Spleen (tissue), 13 donors: ENCODE measurements around the gene OLA1. TPM values are rescaled to one million over a fixed set of nuclear protein-coding genes. Genes with fewer than 3 reads are reported as not detected.

ENCODE experiments used
- DNase-seq: peaks from one replicate; pipeline ENCODE4 v3.0.0-alpha.2; 2020
- H3K27ac ChIP-seq, 8 donors: fragments of 200-600 bp; sonication (generic) in 7 of 8; 1 replicate in 4 of 8; 2 replicates in 4 of 8; pipeline versions ENCODE4 v1.5.0 to v1.8.0; 2016 to 2021; ENCODE audit warnings: inconsistent platforms in 4 of 8, mild to moderate bottlenecking in 4 of 8, moderate library complexity in 1 of 8
- H3K27me3 ChIP-seq, 7 donors: fragments of 200-600 bp; sonication (generic) in 6 of 7; replicated peaks in 1 of 7; 1 replicate in 4 of 7; 2 replicates in 3 of 7; pipeline versions ENCODE4 v1.5.0 to v1.8.0; 2016 to 2021; ENCODE audit warnings: inconsistent platforms in 3 of 7, mild to moderate bottlenecking in 1 of 7
- H3K36me3 ChIP-seq, 6 donors: fragments of 200-600 bp; sonication (generic) in 5 of 6; 1 replicate in 4 of 6; 2 replicates in 2 of 6; pipeline versions ENCODE4 v1.5.0 to v1.8.0; 2016 to 2021; ENCODE audit warnings: inconsistent platforms in 2 of 6
- H3K4me1 ChIP-seq, 6 donors: fragments of 200-600 bp; sonication (generic) in 5 of 6; 1 replicate in 3 of 6; 2 replicates in 3 of 6; pipeline versions ENCODE4 v1.5.0 to v1.8.0; 2016 to 2021; ENCODE audit warnings: inconsistent platforms in 3 of 6
- H3K4me3 ChIP-seq, 8 donors: fragments of 200-600 bp; sonication (generic) in 7 of 8; 1 replicate in 4 of 8; 2 replicates in 4 of 8; pipeline versions ENCODE4 v1.5.0 to v1.8.0; 2016 to 2021; ENCODE audit warnings: inconsistent platforms in 4 of 8, mild to moderate bottlenecking in 4 of 8, moderate library complexity in 2 of 8
- H3K9me3 ChIP-seq, 8 donors: fragments of 200-600 bp; sonication (generic) in 7 of 8; 1 replicate in 4 of 8; 2 replicates in 4 of 8; pipeline versions ENCODE4 v1.5.0 to v1.8.0; 2016 to 2021; ENCODE audit warnings: inconsistent platforms in 4 of 8
- POLR2A ChIP-seq, 3 donors: fragments of 450-650 bp; IDR thresholded peaks; one replicate each; pipeline ENCODE4 v1.5.1; 2017; ENCODE audit warnings: antibody characterized with exemption in 3 of 3, mild to moderate bottlenecking in 1 of 3
- POLR2AphosphoS5 ChIP-seq, 3 donors: sonication (generic); formaldehyde crosslinking; IDR thresholded peaks; one replicate each; pipeline ENCODE4 v1.5.1; 2017; ENCODE audit warnings: antibody characterized with exemption in 3 of 3
- WGBS, 5 donors: extraction: QIAGEN DNeasy Blood & Tissue Kit in 3 of 5; methylation state at CpG; one replicate each; pipeline versions ENCODE4 v1.1.5 to v1.1.7; 2013 to 2018; 5-methylcytosine and 5-hydroxymethylcytosine counted together
- intact Hi-C: fragments of 100-400 bp; cut with DNase I; formaldehyde crosslinking; loops from one replicate; pipeline ENCODE4 v1.15.0; 2023; ENCODE audit warnings: low total_unique reads
- long read RNA-seq, 2 donors: transcript quantifications; one replicate each; lab custom pipeline, GENCODE V29; 2026
- polyA plus RNA-seq, 3 donors: library from polyadenylated mRNA; stranded (reverse); fragments of 200-250 nt; gene quantifications; one replicate each; pipeline ENCODE4 v1.2.1, GENCODE V29; 2013
- total RNA-seq, 7 donors: library from RNA; depleted of rRNA in 3 of 7; stranded (reverse); fragments of >200 nt in 3 of 7; fragmentation: NEBNext Ultra II Directional in 4 of 7; extraction: Animal tissue kit (Norgen Biotek cat#: 25700) in 4 of 7; gene quantifications; one replicate each; pipeline versions ENCODE4 v1.1.0 to v1.2.1, GENCODE V29; 2016 to 2021
- TF ChIP-seq, protein P1 (sequence below), 11 experiments: fragments of 200-600 bp in 7 of 11; fragments of 450-650 bp in 4 of 11; sonication (generic) in 4 of 11; IDR thresholded peaks in 8 of 11; conservative IDR thresholded peaks in 3 of 11; 1 replicate in 7 of 11; 2 replicates in 4 of 11; pipeline versions ENCODE4 v1.4.0 to v1.8.0; 2016 to 2021; ENCODE audit warnings: antibody characterized with exemption in 11 of 11, inconsistent platforms in 4 of 11, mild to moderate bottlenecking in 1 of 11
- donor health status: healthy with polysubstance abuse.
- donor health status: DM: no; HTN: no; CAD: no; lungs with moderate emphysema.
- donor health status: DM: no; HTN: no; CAD: no.
- donor health status: Bipolar disorder and iron deficiency.
- donor health status: healthy.
- donor health status: DM: no; HTN: no; CAD: no.
- donor health status: DM: yes; HTN: yes; CAD: no.

OLA1 gene
- total RNA-seq (10 to 100 TPM; 35.0 to 50.0 (median 41.5) TPM), polyA plus RNA-seq (10 to 100 TPM; 42.2 to 66.0 (median 48.3) TPM)
- long read RNA-seq, donor 1, full-length matches to known transcripts, result 19 of 25 reads
- long read RNA-seq, donor 1, partial matches to known transcripts, result 6 of 25 reads
- long read RNA-seq, donor 1, other reads (novel, unspliced or antisense), result 0 of 25 reads
- long read RNA-seq, donor 2, full-length matches to known transcripts, result 26 of 33 reads
- long read RNA-seq, donor 2, partial matches to known transcripts, result 7 of 33 reads
- long read RNA-seq, donor 2, other reads (novel, unspliced or antisense), result 0 of 33 reads

DNA sequence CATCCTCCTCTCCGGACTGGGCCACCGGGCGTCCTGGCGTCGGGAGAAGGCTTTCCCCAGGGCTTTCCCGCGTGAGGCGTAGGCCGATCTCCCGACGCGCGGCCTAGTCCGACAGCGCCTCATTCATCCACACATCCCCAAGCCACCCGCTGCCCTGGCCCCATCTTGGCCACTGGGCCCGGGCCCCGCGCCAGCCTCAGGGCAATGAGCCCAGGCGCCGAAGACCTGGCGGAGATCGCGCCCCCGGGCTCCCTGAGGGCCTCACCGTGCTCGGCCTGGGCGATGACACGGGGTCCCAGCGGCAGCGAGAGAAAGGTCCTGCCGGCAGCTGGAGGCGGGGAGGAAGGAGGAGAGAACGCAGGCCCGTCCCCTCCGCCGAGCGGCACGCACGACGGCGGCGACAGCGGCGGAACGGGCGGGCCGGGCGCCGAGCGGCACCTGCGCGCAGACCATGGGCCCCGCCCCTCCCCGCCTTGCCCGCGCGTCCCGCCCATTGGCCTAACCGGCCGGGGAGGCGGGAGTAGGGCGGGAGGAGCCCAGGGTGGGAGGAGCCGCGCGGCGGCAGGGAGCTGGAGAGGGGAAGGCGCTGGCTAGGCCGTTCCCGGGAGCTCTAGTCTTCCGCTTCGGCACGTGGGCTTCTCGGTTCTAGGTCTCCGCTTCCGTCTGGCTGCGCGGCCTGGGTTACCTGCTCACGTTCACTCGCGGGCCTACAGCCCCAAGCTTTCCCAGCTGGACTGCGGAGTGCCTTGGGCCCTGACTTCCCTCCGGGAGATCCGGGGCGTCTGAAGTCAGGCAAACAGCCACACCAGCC, at the start of gene OLA1:
OLA1 (minus strand) TSS at position 346 of the 811 bp plus-strand sequence. CDS start 1,717 bp downstream, outside the sequence.
- peak within 1 kb of the TSS; percentile 62 to 90 (median 85) for H3K4me3 ChIP-seq
- peak in 2 of 3 donors; percentile 18 to 38 for TF ChIP-seq POLR2A (IDR thresholded peaks at IDR 0.05)
- TF ChIP-seq, protein P1, sequence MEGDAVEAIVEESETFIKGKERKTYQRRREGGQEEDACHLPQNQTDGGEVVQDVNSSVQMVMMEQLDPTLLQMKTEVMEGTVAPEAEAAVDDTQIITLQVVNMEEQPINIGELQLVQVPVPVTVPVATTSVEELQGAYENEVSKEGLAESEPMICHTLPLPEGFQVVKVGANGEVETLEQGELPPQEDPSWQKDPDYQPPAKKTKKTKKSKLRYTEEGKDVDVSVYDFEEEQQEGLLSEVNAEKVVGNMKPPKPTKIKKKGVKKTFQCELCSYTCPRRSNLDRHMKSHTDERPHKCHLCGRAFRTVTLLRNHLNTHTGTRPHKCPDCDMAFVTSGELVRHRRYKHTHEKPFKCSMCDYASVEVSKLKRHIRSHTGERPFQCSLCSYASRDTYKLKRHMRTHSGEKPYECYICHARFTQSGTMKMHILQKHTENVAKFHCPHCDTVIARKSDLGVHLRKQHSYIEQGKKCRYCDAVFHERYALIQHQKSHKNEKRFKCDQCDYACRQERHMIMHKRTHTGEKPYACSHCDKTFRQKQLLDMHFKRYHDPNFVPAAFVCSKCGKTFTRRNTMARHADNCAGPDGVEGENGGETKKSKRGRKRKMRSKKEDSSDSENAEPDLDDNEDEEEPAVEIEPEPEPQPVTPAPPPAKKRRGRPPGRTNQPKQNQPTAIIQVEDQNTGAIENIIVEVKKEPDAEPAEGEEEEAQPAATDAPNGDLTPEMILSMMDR (IDR thresholded peaks at IDR 0.05 in 8 of 11, conservative IDR thresholded peaks at IDR 0.05 in 3 of 11), result peak in 3 of 11 experiments; percentile 16 to 42 (median 33)
- peak; percentile 93 to 95 (median 94) for TF ChIP-seq POLR2AphosphoS5 (IDR thresholded peaks at IDR 0.05)
- no peaks in the 10 kb centered on the region for H3K27me3 ChIP-seq
- peak within 1 kb of the TSS; percentile 49 to 86 (median 82) for H3K27ac ChIP-seq
- H3K9me3 ChIP-seq, result no peaks in the 10 kb centered on the region
- DNase-seq, result peak; percentile 99
- intact Hi-C loops, result no loop called here
- 0 to 1% (median 1%) methylated on average over 48 to 85 of the region's 85 CpGs for WGBS, 5 donors
- H3K4me1 ChIP-seq, result peaks cover 5 to 28% (median 23%) of the 10 kb centered on the region in 6 donors
- H3K36me3 ChIP-seq, result peaks cover 0 to 23% (median 7%) of the 10 kb centered on the region in 6 donors

- no peak overlapping the region for H3K4me3 ChIP-seq
- TF ChIP-seq, protein P1 (IDR thresholded peaks at IDR 0.05 in 8 of 11, conservative IDR thresholded peaks at IDR 0.05 in 3 of 11), result no peak
- TF ChIP-seq POLR2AphosphoS5 (IDR thresholded peaks at IDR 0.05), result no peak
- no peak for TF ChIP-seq POLR2A (IDR thresholded peaks at IDR 0.05)
- intact Hi-C loops, result no loop called here
- no peaks in the 10 kb centered on the region for H3K4me1 ChIP-seq
- H3K27ac ChIP-seq, result no peak overlapping the region
- peaks cover 0 to 9% (median 0%) of the 10 kb centered on the region in 7 donors for H3K27me3 ChIP-seq
- H3K9me3 ChIP-seq, result peaks cover 0 to 18% (median 11%) of the 10 kb centered on the region in 8 donors
- WGBS, 5 donors, result 86 to 93% (median 92%) methylated on average over 1 of the region's 1 CpG
- no peak for DNase-seq
- no peaks in the 10 kb centered on the region for H3K36me3 ChIP-seq
Observed at GRCh38 chr2:174292908-174293307, 44.6 kb upstream of the OLA1 start.

DNA sequence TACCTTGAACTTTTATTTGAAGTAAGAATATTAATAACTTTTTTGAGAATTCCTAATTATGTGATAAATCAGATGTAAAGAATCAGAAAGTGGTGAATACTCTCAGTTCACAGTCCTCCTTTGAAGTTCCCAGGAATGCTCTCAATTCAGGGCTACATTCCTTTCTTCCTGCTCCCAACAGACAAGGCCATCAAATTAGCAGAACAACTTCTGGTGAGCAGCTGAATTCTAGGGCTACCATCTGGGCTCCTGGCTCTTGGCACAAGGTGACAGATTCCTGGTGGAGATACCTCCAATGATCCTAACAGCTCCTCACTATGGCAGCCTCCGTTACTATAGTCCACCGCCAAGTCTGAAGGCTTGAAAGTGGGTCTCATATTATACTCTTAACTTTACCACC, 37.8 kb upstream of the OLA1 start:
- no peak overlapping the region for H3K27ac ChIP-seq
- no peak for DNase-seq
- TF ChIP-seq POLR2AphosphoS5 (IDR thresholded peaks at IDR 0.05) (no peak), POLR2A (IDR thresholded peaks at IDR 0.05) (no peak)
- TF ChIP-seq, protein P1 (IDR thresholded peaks at IDR 0.05 in 8 of 11, conservative IDR thresholded peaks at IDR 0.05 in 3 of 11), result no peak
- H3K9me3 ChIP-seq, result no peaks in the 10 kb centered on the region
- no peaks in the 10 kb centered on the region for H3K36me3 ChIP-seq
- no peaks in the 10 kb centered on the region for H3K4me1 ChIP-seq
- 90 to 96% (median 93%) methylated on average over 2 of the region's 2 CpGs for WGBS, 5 donors
- intact Hi-C loops, result no loop called here
- H3K4me3 ChIP-seq, result no peak overlapping the region
- H3K27me3 ChIP-seq, result peaks cover 0 to 30% (median 0%) of the 10 kb centered on the region in 7 donors

- no peak overlapping the region for H3K27ac ChIP-seq
- H3K27me3 ChIP-seq, result peaks cover 0 to 33% (median 0%) of the 10 kb centered on the region in 7 donors
- 22 to 46% (median 33%) methylated on average over 2 of the region's 2 CpGs for WGBS, 5 donors
- H3K4me3 ChIP-seq, result no peak overlapping the region
- no peak for DNase-seq
- no peaks in the 10 kb centered on the region for H3K4me1 ChIP-seq
- H3K36me3 ChIP-seq, result no peaks in the 10 kb centered on the region
- intact Hi-C loops, result no loop called here
- no peak for TF ChIP-seq POLR2AphosphoS5 (IDR thresholded peaks at IDR 0.05)
- no peak for TF ChIP-seq POLR2A (IDR thresholded peaks at IDR 0.05)
- TF ChIP-seq, protein P1 (IDR thresholded peaks at IDR 0.05 in 8 of 11, conservative IDR thresholded peaks at IDR 0.05 in 3 of 11), result no peak
- no peaks in the 10 kb centered on the region for H3K9me3 ChIP-seq
Observed at GRCh38 chr2:174282441-174282840, 34.1 kb upstream of the OLA1 start.
